Measurements from ENCODE around the gene PSMA7. TPM values are rescaled to one million over a fixed set of nuclear protein-coding genes. Genes with fewer than 3 reads are reported as not detected.

PSMA7 gene
- total and polyA plus RNA-seq, 2 of the 8 experiments (the other 6 are each of a cell fraction or from before 2014, with no cell fraction given), result 361 to 648 TPM

DNA sequence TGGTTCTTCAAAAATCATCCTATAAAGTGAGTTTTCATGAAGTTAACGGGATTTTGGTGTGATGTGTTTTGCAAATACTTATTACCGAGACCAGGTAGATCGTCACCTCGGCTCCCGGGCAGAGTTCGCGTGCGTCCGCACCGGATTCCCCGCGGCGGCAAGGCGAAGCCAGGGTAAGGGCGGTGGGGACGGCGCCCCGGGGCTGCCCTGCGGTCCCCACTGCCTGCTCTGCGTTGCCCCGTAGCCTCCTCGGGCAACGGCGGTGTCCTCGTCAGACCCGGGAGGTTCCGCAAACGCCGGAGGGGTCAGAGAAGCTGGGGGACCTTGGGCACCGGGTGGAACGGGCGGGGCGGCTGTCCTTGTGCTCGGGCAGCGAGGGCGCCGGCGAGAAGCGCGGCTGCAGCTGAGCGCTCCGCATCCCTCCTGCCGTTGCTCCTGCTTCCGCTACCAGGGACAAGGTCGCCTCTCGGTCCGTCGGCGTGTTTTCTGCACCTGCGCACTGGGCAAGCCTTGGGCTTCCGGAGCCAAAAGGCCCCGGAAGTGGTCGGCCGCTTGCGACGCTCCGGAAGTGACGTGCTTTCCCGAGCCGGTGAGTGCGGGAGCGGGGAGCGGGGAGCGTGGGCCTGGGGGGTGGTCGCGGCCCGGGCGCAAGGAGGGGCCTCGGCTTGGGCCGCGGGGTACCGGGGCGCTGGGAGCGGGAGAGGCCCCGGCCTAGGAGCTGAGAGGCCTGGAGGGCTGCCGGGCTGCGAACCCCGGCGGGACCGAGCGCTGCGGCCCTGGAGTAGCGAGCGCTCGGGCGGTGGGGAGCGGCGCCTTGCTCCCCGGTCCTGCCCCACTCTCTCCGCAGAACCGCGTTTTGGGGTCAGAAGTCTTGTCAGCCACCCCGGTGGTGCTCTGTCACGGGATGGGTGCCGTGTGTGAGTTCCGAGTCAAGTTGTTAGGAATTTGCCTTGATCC, 39.6 kb upstream of the PSMA7 start, which contains the start of gene MTG2 (continued):
- TF ChIP-seq, protein P1, sequence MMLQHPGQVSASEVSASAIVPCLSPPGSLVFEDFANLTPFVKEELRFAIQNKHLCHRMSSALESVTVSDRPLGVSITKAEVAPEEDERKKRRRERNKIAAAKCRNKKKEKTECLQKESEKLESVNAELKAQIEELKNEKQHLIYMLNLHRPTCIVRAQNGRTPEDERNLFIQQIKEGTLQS (IDR thresholded peaks at IDR 0.05; ENCODE audit: insufficient read depth, low read depth, low read length), result peak; percentile 68; the same call in 1 of the 2 replicates
- TF ChIP-seq PHF8 (conservative IDR thresholded peaks at IDR 0.05; ENCODE audit: low read depth, low read length), result peak; percentile 93
- TF ChIP-seq SP4 (IDR thresholded peaks at IDR 0.05; ENCODE audit: low read length), result 0 out of 2 replicates have a peak, but pooled peaks have one; percentile 19
- TF ChIP-seq, protein P2, sequence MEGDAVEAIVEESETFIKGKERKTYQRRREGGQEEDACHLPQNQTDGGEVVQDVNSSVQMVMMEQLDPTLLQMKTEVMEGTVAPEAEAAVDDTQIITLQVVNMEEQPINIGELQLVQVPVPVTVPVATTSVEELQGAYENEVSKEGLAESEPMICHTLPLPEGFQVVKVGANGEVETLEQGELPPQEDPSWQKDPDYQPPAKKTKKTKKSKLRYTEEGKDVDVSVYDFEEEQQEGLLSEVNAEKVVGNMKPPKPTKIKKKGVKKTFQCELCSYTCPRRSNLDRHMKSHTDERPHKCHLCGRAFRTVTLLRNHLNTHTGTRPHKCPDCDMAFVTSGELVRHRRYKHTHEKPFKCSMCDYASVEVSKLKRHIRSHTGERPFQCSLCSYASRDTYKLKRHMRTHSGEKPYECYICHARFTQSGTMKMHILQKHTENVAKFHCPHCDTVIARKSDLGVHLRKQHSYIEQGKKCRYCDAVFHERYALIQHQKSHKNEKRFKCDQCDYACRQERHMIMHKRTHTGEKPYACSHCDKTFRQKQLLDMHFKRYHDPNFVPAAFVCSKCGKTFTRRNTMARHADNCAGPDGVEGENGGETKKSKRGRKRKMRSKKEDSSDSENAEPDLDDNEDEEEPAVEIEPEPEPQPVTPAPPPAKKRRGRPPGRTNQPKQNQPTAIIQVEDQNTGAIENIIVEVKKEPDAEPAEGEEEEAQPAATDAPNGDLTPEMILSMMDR (IDR thresholded peaks at IDR 0.05; ENCODE audit: control extremely low read depth in 1 of 3, insufficient read depth in 1 of 3, low read depth in 1 of 3, low read length in 3 of 3), result no peak
- no peak for TF ChIP-seq SP1 (IDR thresholded peaks at IDR 0.05; ENCODE audit: low read depth, low read length)
- no peak for TF ChIP-seq TCF12 (IDR thresholded peaks at IDR 0.05; ENCODE audit: low read depth, low read length)
- TF ChIP-seq RBBP5 (IDR thresholded peaks at IDR 0.05; ENCODE audit: borderline replicate concordance, low read depth, low read length), result peak; percentile 92; the same call in 1 of the 2 replicates
- TF ChIP-seq JUND (IDR thresholded peaks at IDR 0.05; ENCODE audit: low read length), result peak; percentile 23; the same call in 1 of the 2 replicates
- no peak for TF ChIP-seq ZNF274 (IDR thresholded peaks at IDR 0.05; ENCODE audit: borderline replicate concordance, extremely low read depth, low read length)
- peak; percentile 56; the same call in 1 of the 2 replicates for TF ChIP-seq KDM5A (IDR thresholded peaks at IDR 0.05; ENCODE audit: low read length)
- TF ChIP-seq SRF (IDR thresholded peaks at IDR 0.05; ENCODE audit: low read depth, low read length), result peak; percentile 68
